HepG2 (cell line): ENCODE results near the gene CCDC18. TPM values are rescaled to one million over a fixed set of nuclear protein-coding genes. Genes with fewer than 3 reads are reported as not detected.

Experiments
- ATAC-seq: fragments of 200-7000 bp; cut with Tn5 transposase; 3 replicates; pipeline ENCODE4 v1.9.1; 2020; ENCODE audit warnings: mild to moderate bottlenecking, moderate library complexity
- BruUV-seq: library from RNA; stranded (reverse); fragments of 400-500 nt; replicated peaks from 2 replicates; lab custom pipeline; 2021; lab: Mats Ljungman, UMichigan
- CTCF ChIA-PET: fragments of 300-600 bp; formaldehyde crosslinking; extraction: SDS; loops from one replicate; lab custom pipeline; 2021; ENCODE audit warnings: low total read pairs, inconsistent platforms, low intra/inter-chr PET ratio; lab: Yijun Ruan, JAX
- POLR2A ChIA-PET: fragments of 350-600 bp; sonication (Branson Sonifier 250); formaldehyde crosslinking; loops from one replicate; lab custom pipeline; 2020; ENCODE audit warnings: antibody characterized with exemption, inconsistent platforms; lab: Yijun Ruan, JAX
- DNase-seq: peaks from one replicate; pipeline ENCODE4 v3.0.0-alpha.2; 2015; ENCODE audit warnings: low spot score
- FAIRE-seq: peaks from 3 replicates; lab custom pipeline; 2011; peaks lifted over from hg19 to GRCh38; lab: Jason Lieb, UNC
- H2AFZ ChIP-seq: one replicate; pipeline ENCODE4 v1.6.1; 2011; ENCODE audit warnings: low read length, inconsistent platforms
- H3K27ac ChIP-seq: fragments of 300-600 bp; 3 replicates; pipeline ENCODE4 v1.8.0; 2011; ENCODE audit warnings: mixed run types, mild to moderate bottlenecking, mixed read lengths, low read length, inconsistent platforms; ENCODE audit not compliant: insufficient read depth; ENCODE audit errors: extremely low read length
- H3K27me3 ChIP-seq, 2 experiments: fragments of 200-600 bp in 1 of 2; 2 replicates in 1 of 2; 3 replicates in 1 of 2; pipeline versions ENCODE4 v1.6.0 to v1.8.0; 2011; ENCODE audit warnings: low read length in 2 of 2, mild to moderate bottlenecking in 2 of 2, moderate library complexity in 2 of 2, inconsistent platforms in 1 of 2; ENCODE audit not compliant: insufficient read depth in 2 of 2, control insufficient read depth in 1 of 2
- H3K36me3 ChIP-seq, 2 experiments: fragments of 200-600 bp in 1 of 2; replicated peaks in 1 of 2; 2 replicates in 1 of 2; 3 replicates in 1 of 2; pipeline versions ENCODE4 v1.5.1 to v1.8.0; 2011; ENCODE audit warnings: low read length in 2 of 2, inconsistent platforms in 1 of 2; ENCODE audit not compliant: insufficient read depth in 2 of 2, control insufficient read depth in 1 of 2
- H3K4me1 ChIP-seq: 2 replicates; pipeline ENCODE4 v1.5.1; 2012; ENCODE audit warnings: low read length, inconsistent platforms; ENCODE audit not compliant: insufficient read depth
- H3K4me2 ChIP-seq: 2 replicates; pipeline ENCODE4 v1.6.0; 2011; ENCODE audit warnings: low read depth, low read length, inconsistent platforms
- H3K4me3 ChIP-seq, 3 experiments: fragments of 200-600 bp in 1 of 3; sonication (generic), shearing (Covaris generic) in 1 of 3; replicated peaks in 1 of 3; 2 replicates each; pipeline ENCODE4 v1.5.1; 2011 to 2016; ENCODE audit warnings: low read length in 3 of 3, inconsistent platforms in 2 of 3, low read depth in 2 of 3, mild to moderate bottlenecking in 2 of 3, control low read depth in 1 of 3, mixed read lengths in 1 of 3; ENCODE audit not compliant: insufficient read depth in 1 of 3
- H3K79me2 ChIP-seq: one replicate; pipeline ENCODE4 v1.6.1; 2011; ENCODE audit warnings: low read length, inconsistent platforms; ENCODE audit not compliant: insufficient read depth
- H3K9ac ChIP-seq: 2 replicates; pipeline ENCODE4 v1.6.0; 2011; ENCODE audit warnings: mild to moderate bottlenecking, low read depth, low read length, inconsistent platforms; ENCODE audit not compliant: insufficient read depth
- H3K9me3 ChIP-seq: 2 replicates; pipeline ENCODE4 v1.5.1; 2012; ENCODE audit warnings: mild to moderate bottlenecking, low read length
- H4K20me1 ChIP-seq: 2 replicates; pipeline ENCODE4 v1.6.0; 2011; ENCODE audit warnings: inconsistent platforms, mild to moderate bottlenecking, low read length, moderate library complexity; ENCODE audit not compliant: insufficient read depth
- ARHGAP35 ChIP-seq: sonication (generic); formaldehyde crosslinking; IDR thresholded peaks from 2 replicates; pipeline ENCODE4 v1.9.0; 2022; ENCODE audit warnings: mild to moderate bottlenecking, inconsistent platforms, moderate library complexity, missing genetic modification reagents, borderline replicate concordance
- EEA1 ChIP-seq: sonication (generic); formaldehyde crosslinking; IDR thresholded peaks from 2 replicates; pipeline ENCODE4 v1.5.1; 2020; ENCODE audit warnings: mild to moderate bottlenecking, missing genetic modification reagents, borderline replicate concordance
- HNRNPH1 ChIP-seq: fragments of 200-400 bp; formaldehyde crosslinking; optimal IDR thresholded peaks from 2 replicates; pipeline ENCODE3; 2017; ENCODE audit warnings: mild to moderate bottlenecking, low read depth, low read length
- KDM1A ChIP-seq: IDR thresholded peaks from 2 replicates; pipeline ENCODE4 v1.6.1; 2016; ENCODE audit warnings: missing compliant biosample characterization
- KLF15 ChIP-seq: sonication (generic); formaldehyde crosslinking; IDR thresholded peaks from 2 replicates; pipeline ENCODE4 v1.8.1; 2023; ENCODE audit warnings: borderline replicate concordance, mild to moderate bottlenecking, inconsistent platforms, missing genetic modification reagents, mixed read lengths
- MAX ChIP-seq: IDR thresholded peaks from 2 replicates; pipeline ENCODE4 v1.6.1; 2012; ENCODE audit warnings: inconsistent platforms
- SNRNP70 ChIP-seq: fragments of 200-400 bp; formaldehyde crosslinking; IDR thresholded peaks from 2 replicates; pipeline ENCODE4 v1.6.1; 2017; ENCODE audit warnings: mild to moderate bottlenecking, low read depth, low read length, moderate library complexity
- SRSF1 ChIP-seq: fragments of 200-400 bp; formaldehyde crosslinking; optimal IDR thresholded peaks from 2 replicates; pipeline ENCODE3; 2017; ENCODE audit warnings: mild to moderate bottlenecking, low read depth, low read length, moderate library complexity
- U2AF1 ChIP-seq: fragments of 200-400 bp; formaldehyde crosslinking; optimal IDR thresholded peaks from 2 replicates; pipeline ENCODE3; 2017; ENCODE audit warnings: mild to moderate bottlenecking, low read depth, low read length
- U2AF2 ChIP-seq: fragments of 200-400 bp; formaldehyde crosslinking; IDR thresholded peaks from 2 replicates; pipeline ENCODE4 v1.6.1; 2017; ENCODE audit warnings: low read depth, mild to moderate bottlenecking, low read length
- ZNF230 ChIP-seq: sonication (generic); formaldehyde crosslinking; IDR thresholded peaks from 2 replicates; pipeline ENCODE4 v1.4.0; 2020; ENCODE audit warnings: mild to moderate bottlenecking, missing genetic modification reagents
- ZNF788 ChIP-seq: sonication (generic); formaldehyde crosslinking; IDR thresholded peaks from 2 replicates; pipeline ENCODE4 v1.5.0; 2020; ENCODE audit warnings: mild to moderate bottlenecking, missing genetic modification reagents, borderline replicate concordance
- WGBS: methylation state at CpG from one replicate; pipeline ENCODE4 v1.1.6; 2017; ENCODE audit warnings: low lambda C conversion rate; 5-methylcytosine and 5-hydroxymethylcytosine counted together
- in situ Hi-C: cut with HindIII; loops from 2 replicates; pipeline ENCODE4 v1.10.0; 2017; ENCODE audit warnings: low pct_unique_long_range_greater_than_20kb; ENCODE audit not compliant: extremely low pct_ligation_motif_present
- intact Hi-C: fragments of 100-400 bp; cut with micrococcal nuclease; formaldehyde crosslinking; loops from one replicate; pipeline ENCODE4 v1.10.0; 2022; ENCODE audit not compliant: unreplicated experiment
- polyA plus RNA-seq, 8 experiments: library from polyadenylated mRNA; depleted of rRNA in 3 of 8; stranded (reverse) in 7 of 8; unstranded in 1 of 8; fragments of >200 nt; fragmentation: Illumina TruSeq in 4 of 8; extraction: Trizol in 4 of 8; gene quantifications; 2 replicates each; pipeline versions ENCODE4 v1.2.1 to v1.2.3, GENCODE V29; 2011 to 2016; ENCODE audit warnings: low read depth in 4 of 8, missing spikeins in 1 of 8, mixed read lengths in 1 of 8; ENCODE audit not compliant: insufficient read depth in 1 of 8
- total RNA-seq, 5 experiments: library from RNA; depleted of rRNA; stranded (reverse); fragments of >200 nt; fragmentation: Illumina TruSeq; extraction: Trizol; gene quantifications; 2 replicates each; pipeline ENCODE4 v1.2.3, GENCODE V29; 2016; ENCODE audit warnings: low read depth in 1 of 5

Gene CCDC18
- total and polyA plus RNA-seq, 2 of the 13 experiments (the other 11 are each of a cell fraction or from before 2014, with no cell fraction given): 1.9 to 18.4 TPM

DNA sequence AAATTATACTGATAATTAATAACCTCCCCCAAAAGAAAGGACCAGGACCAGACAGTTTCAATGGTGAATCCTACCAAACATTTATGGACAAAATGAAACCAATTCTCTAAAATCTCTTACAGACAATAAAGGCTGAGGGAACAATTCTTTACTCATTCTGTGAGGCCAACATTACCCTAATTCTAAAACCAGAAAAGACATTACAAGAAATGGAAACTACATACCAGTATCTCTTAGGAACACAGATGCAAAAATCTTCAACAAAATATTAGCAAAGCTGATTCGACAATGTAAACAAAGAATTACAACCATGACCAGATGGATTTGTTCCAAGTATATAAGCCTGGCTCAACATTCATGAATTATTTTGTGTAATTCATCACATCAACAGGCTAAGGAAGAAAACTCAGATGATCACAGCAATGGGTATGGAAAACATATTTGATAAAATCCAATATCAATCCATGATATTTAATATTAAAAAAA, 8.9 kb upstream of the CCDC18 start:
- ChIA-PET POLR2A (no interaction called here), CTCF (no interaction called here)
- no peak for DNase-seq
- H3K27me3 ChIP-seq: no peaks in the 10 kb centered on the region
- H3K9ac ChIP-seq: no peak overlapping the region
- no peak overlapping the region for H2AFZ ChIP-seq
- no peak for FAIRE-seq
- H3K27ac ChIP-seq: no peak overlapping the region
- no peak overlapping the region for H3K4me2 ChIP-seq
- peaks cover 4% of the 10 kb centered on the region; the same call in 1 of the 2 replicates for H4K20me1 ChIP-seq
- intact Hi-C loops: no loop called here
- in situ Hi-C loops: no loop called here
- TF ChIP-seq ZNF788 (CRISPR knock-in tag): no peak
- no peak for TF ChIP-seq MAX
- TF ChIP-seq HNRNPH1: no peak
- TF ChIP-seq U2AF1: no peak
- TF ChIP-seq ARHGAP35 (CRISPR knock-in tag): no peak
- no peak for TF ChIP-seq KDM1A (CRISPR knock-in tag)
- no peak for TF ChIP-seq KLF15 (CRISPR knock-in tag)
- no peak for TF ChIP-seq SNRNP70
- no peak for TF ChIP-seq ZNF230 (CRISPR knock-in tag)
- TF ChIP-seq EEA1 (CRISPR knock-in tag): no peak
- TF ChIP-seq SRSF1: no peak
- TF ChIP-seq U2AF2: no peak
- peaks cover 4 to 14% of the 10 kb centered on the region in 2 experiments; a peak in 3 of 5 replicates for H3K36me3 ChIP-seq
- H3K9me3 ChIP-seq: no peaks in the 10 kb centered on the region; the same call in 1 of the 2 replicates
- ATAC-seq: no peak
- H3K79me2 ChIP-seq: peaks cover 89% of the 10 kb centered on the region
- no TSS peak for BruUV-seq
- no peak overlapping the region for H3K4me3 ChIP-seq
- 92% methylated on average over 1 of the region's 1 CpG for WGBS
- peaks cover 47% of the 10 kb centered on the region for H3K4me1 ChIP-seq
